Liver (tissue), 3 donors: ENCODE data around the gene AJAP1.

ENCODE experiments used
- CTCF ChIP-seq: fragments of 150-350 bp; IDR thresholded peaks from 2 replicates; pipeline ENCODE4 v1.5.1; 2017; ENCODE audit warnings: improper control_type of control experiment, low read depth, low read length; ENCODE audit not compliant: missing input control
- EGR1 ChIP-seq, 2 donors: IDR thresholded peaks; 2 replicates each; pipeline ENCODE4 v1.6.1; 2016 to 2018; ENCODE audit warnings: antibody characterized with exemption in 2 of 2, low read depth in 2 of 2
- SP1 ChIP-seq: IDR thresholded peaks from 2 replicates; pipeline ENCODE4 v1.6.1; 2018; ENCODE audit warnings: antibody characterized with exemption, mild to moderate bottlenecking
- TAF1 ChIP-seq: conservative IDR thresholded peaks from 2 replicates; pipeline ENCODE4 v1.6.1; 2016; ENCODE audit warnings: antibody characterized with exemption, mild to moderate bottlenecking
- TF ChIP-seq, protein P1 (sequence below): IDR thresholded peaks from 2 replicates; pipeline ENCODE4 v1.6.1; 2016; ENCODE audit warnings: antibody characterized with exemption
- donor health status: healthy.
- donor health status: healthy.

DNA sequence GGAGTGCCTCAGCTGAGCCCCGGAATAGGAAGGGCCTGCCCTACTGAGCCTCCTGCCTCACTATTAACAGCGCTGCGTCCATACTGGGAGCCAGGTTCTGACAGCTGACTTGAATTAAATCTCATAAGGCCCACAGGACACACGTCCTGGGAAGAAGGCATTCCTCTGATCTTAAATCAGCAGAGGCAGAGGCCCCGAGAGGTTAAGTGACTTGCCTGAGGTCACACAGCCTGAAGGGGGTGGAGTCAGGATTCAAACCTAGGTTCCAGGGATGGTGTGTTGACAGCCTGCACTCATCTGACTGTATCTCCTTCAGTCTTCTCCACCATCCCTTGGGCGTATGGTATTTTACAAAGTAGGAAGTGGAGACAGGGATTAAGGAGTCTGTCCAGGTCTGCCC is 79.8 kb downstream of the AJAP1 start:
- TF ChIP-seq CTCF (no peak), SP1 (no peak), TAF1 (no peak), EGR1 (IDR thresholded peaks at IDR 0.05; ENCODE audit: low read depth in 2 of 2) (no peak)
- TF ChIP-seq, protein P1, sequence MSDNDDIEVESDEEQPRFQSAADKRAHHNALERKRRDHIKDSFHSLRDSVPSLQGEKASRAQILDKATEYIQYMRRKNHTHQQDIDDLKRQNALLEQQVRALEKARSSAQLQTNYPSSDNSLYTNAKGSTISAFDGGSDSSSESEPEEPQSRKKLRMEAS = no peak
